GM10266 (cell line): ENCODE data around the gene CEP128.
"Not testable (repeated sequence)": the region's sequence is repeated elsewhere in the genome, so short reads cannot be mapped to it uniquely, and the experiment has no call there.

ENCODE experiments used
- DNase-seq: peaks from one replicate; pipeline ENCODE4 v3.0.0; 2012; ENCODE audit errors: extremely low spot score
- TF ChIP-seq, protein P1 (sequence below): IDR thresholded peaks from 2 replicates; pipeline ENCODE4 v1.5.1; 2012; ENCODE audit warnings: mild to moderate bottlenecking, low read depth; ENCODE audit not compliant: control insufficient read depth, insufficient read depth; ENCODE audit errors: missing control alignments

CEP128 gene

DNA sequence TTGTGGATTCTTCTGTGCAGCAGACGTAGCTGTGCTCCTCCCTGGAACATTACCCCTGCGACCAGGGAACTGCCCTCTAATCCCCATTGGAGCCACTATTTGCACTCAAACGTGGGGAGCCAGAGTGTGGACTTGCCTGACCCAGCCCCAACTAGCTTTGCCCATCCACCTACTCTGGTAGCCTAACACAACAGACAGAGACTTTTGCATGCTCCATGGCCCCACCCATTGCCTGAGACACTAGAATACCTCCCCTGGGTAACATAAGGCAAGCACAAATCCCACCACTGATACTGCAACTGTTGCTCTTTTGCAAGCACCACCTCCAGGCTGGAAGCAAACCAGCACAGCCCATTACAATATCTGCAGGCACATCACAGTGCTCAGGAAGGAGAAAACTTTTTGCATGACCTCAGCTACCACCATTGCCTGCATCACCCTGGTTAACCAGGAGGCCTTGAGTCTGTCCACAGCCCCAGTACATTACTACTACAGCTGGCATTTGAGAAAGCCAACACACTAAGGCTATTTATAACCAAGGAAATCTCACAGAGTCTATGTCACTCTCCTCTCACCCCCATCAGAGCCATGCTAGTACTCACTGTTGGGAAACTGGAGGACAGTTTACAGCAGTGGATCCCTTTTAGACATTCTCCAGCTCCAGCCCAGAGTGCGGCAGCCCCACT is 15.0 kb downstream of the CEP128 start:
- TF ChIP-seq, protein P1, sequence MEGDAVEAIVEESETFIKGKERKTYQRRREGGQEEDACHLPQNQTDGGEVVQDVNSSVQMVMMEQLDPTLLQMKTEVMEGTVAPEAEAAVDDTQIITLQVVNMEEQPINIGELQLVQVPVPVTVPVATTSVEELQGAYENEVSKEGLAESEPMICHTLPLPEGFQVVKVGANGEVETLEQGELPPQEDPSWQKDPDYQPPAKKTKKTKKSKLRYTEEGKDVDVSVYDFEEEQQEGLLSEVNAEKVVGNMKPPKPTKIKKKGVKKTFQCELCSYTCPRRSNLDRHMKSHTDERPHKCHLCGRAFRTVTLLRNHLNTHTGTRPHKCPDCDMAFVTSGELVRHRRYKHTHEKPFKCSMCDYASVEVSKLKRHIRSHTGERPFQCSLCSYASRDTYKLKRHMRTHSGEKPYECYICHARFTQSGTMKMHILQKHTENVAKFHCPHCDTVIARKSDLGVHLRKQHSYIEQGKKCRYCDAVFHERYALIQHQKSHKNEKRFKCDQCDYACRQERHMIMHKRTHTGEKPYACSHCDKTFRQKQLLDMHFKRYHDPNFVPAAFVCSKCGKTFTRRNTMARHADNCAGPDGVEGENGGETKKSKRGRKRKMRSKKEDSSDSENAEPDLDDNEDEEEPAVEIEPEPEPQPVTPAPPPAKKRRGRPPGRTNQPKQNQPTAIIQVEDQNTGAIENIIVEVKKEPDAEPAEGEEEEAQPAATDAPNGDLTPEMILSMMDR, result no peak
- no peak for DNase-seq

DNA sequence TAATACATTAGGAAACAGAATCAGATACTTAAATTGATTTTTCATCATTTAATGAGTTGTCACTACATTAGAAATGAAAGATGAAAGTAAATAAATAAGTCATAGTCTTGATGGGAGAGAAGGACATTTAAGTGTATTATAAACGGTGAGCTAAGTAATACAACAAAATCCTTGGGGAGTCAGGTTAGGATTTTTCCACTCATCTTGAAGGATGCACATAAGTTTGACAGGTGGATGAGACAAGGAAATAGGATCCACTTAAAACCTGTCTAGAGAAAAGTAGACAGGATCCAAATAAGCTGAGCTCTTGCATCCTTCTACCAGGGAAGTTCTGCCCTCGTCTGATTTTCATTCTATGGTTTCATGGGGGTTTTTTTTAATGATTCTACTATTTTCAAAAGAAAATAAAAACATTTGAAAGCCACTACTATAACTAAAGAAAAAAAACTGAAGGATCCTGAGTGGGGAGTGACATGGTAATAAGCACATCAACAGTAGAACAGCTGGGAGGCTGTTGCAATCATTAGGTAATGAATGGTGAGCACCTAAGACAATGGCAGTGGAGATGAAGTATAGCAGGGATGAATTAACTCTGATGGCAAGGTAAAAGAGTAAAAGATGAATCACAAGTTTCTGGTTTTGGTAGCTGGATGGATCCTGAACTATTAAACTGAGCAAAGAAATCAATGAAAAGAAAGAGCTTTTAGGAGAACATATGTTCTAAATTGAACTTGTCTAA is 17.0 kb downstream of the CEP128 start:
- no peak for DNase-seq
- TF ChIP-seq, protein P1, result no peak

DNA sequence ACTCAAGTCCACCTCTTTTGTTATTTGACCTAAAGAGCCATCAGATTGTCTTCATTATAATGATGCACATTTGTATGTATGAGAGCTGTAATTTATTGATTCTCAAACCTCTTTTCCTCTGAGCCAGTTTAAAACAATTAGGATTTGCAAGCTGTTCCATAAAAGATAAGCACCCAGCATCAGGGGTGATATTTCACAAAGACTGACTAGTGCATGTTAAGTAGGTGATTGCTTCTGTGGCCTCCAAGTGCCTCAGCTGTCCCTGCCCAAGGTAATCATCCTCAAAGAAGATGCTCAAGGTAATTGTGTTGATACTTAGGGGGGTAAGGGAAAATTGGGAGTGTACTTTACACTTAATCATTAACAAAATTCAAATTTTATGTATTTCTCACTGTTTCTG is 18.2 kb downstream of the CEP128 start:
- no peak for DNase-seq
- TF ChIP-seq, protein P1, result no peak

DNA sequence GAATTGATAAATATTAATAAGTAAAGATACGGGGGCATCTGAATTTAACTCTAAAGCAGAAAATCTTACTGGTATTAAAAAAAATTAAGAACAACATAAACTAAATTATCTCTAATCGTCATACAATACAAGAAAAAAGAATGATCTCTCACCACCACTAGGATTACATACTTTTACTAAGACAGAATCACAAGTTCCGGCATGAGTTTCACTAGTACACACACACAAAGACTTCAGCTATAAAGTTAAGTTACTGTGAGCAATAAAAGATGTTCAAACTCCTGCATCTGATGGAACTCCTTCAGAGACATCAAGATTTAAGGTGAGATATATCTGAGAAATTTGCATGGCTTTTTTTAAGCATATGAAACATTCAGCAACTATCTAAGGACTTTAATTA is 21.9 kb downstream of the CEP128 start:
- TF ChIP-seq, protein P1, result no peak
- DNase-seq, result no peak

DNA sequence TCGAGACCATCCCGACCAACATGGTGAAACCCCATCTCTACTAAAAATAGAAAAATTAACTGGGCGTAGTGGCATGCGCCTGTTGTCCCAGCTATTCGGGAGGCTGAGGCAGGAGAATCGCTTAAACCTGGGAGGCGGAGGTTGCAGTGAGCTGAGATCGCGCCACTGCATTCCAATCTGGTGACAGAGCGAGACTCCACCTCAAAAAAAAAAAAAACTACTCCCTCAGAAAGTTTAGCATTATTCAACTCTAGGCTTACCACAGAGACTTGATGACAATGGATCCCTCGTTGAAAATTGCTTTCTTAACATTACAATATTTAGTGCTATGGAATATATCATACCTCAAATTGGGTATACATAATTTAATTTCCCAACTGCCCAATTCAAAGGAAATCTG is 29.5 kb downstream of the CEP128 start:
- not testable (repeated sequence) for DNase-seq

DNA sequence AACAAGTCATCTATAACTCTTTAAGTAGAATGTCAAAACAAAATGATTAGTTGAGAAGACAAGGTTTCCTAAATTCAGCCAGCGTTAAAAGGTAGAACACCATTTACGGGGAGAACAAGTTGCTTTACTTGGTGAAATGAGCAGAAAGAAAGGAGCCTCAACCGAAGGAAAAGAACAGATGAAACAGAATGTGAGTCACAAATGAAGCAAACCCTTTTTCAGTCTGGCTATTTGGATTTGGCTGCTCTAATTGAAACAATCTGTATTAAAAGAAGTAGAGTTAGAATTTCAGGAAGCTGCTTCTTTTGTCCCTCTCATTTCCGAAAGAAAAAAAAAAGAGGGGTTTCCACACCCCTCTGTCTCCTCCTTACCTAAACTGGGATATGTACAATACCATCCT is 34.6 kb downstream of the CEP128 start:
- DNase-seq, result no peak

DNA sequence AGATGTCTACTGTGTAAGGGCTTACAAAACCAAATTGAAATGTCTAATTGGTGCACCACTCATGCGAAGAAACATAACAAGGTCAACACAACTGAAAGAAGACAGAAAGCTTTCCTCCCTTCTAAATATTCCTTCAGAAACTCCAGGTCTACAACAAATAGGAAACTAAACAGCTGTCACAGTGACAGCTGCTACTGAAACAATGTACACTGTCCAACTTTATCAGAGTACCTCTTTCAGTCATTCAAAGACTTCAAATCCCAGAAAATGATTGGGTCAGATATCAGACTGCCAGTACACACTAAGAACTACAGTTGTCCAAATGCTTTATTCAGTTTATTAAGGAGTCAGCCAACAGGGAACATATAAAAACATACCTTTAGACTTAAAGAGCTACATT is 35.2 kb downstream of the CEP128 start:
- TF ChIP-seq, protein P1, result no peak
- no peak for DNase-seq

More for the DNA sequence above, 34.6 kb downstream of the CEP128 start:
- TF ChIP-seq, protein P1, result no peak
